Neutrophil (primary cell): ENCODE measurements around the gene GSTM4.
A peak's percentile ranks its signal among the peaks of the same experiment; 100 is the strongest.

Experiments used
- H3K27ac ChIP-seq: fragments of 200-600 bp; sonication (generic); 2 replicates; pipeline ENCODE4 v1.5.1; 2016; ENCODE audit warnings: mild to moderate bottlenecking, moderate library complexity
- H3K27me3 ChIP-seq: fragments of 200-600 bp; sonication (generic); 2 replicates; pipeline ENCODE4 v1.6.0; 2016; ENCODE audit warnings: mild to moderate bottlenecking
- H3K36me3 ChIP-seq: fragments of 200-600 bp; sonication (generic); 2 replicates; pipeline ENCODE4 v1.5.1; 2017
- H3K4me1 ChIP-seq, 2 experiments: fragments of 200-600 bp in 1 of 2; sonication (generic) in 1 of 2; 1 replicate in 1 of 2; 2 replicates in 1 of 2; pipeline versions ENCODE4 v1.5.1 to v1.6.1; 2013 to 2016; ENCODE audit warnings: low read depth in 1 of 2, low read length in 1 of 2, mild to moderate bottlenecking in 1 of 2, moderate library complexity in 1 of 2; ENCODE audit not compliant: control insufficient read depth in 1 of 2, insufficient read depth in 1 of 2
- H3K4me3 ChIP-seq, 2 experiments: fragments of 200-600 bp in 1 of 2; sonication (generic) in 1 of 2; 1 replicate in 1 of 2; 2 replicates in 1 of 2; pipeline ENCODE4 v1.5.1; 2013 to 2016; ENCODE audit warnings: low read depth in 1 of 2, low read length in 1 of 2, mild to moderate bottlenecking in 1 of 2, moderate library complexity in 1 of 2
- H3K9me3 ChIP-seq: fragments of 200-600 bp; sonication (generic); 2 replicates; pipeline ENCODE4 v1.5.1; 2016
- CTCF ChIP-seq: fragments of 200-600 bp; sonication (generic); IDR thresholded peaks from 2 replicates; pipeline ENCODE4 v1.5.1; 2016; ENCODE audit warnings: antibody characterized with exemption

The GSTM4 gene

GRCh38 chr1:109620401-109620791 lies 35.5 kb upstream of the GSTM4 start:
- Histone ChIP-seq H3K9me3 (no peaks in the 10 kb centered on the region), H3K36me3 (peaks cover 8% of the 10 kb centered on the region), H3K27me3 (no peaks in the 10 kb centered on the region), H3K27ac (peak overlapping the region; percentile 97), H3K4me3 (peak overlapping the region; percentile 92 to 98), H3K4me1 (peaks cover 80 to 83% of the 10 kb centered on the region in 2 experiments)
- TF ChIP-seq CTCF: no peak

GRCh38 chr1:109620841-109621286 lies 35.0 kb upstream of the GSTM4 start:
- TF ChIP-seq CTCF: peak; percentile 48
- H3K27me3 ChIP-seq: no peaks in the 10 kb centered on the region
- H3K36me3 ChIP-seq: peaks cover 13% of the 10 kb centered on the region
- peak overlapping the region; percentile 97 for H3K27ac ChIP-seq
- H3K4me1 ChIP-seq: peaks cover 75 to 78% of the 10 kb centered on the region in 2 experiments
- peak overlapping the region; percentile 92 to 98 for H3K4me3 ChIP-seq
- H3K9me3 ChIP-seq: no peaks in the 10 kb centered on the region

GRCh38 chr1:109621379-109622136 lies 34.3 kb upstream of the GSTM4 start:
- Histone ChIP-seq H3K9me3 (no peaks in the 10 kb centered on the region), H3K4me1 (peaks cover 68 to 71% of the 10 kb centered on the region in 2 experiments), H3K36me3 (peaks cover 20% of the 10 kb centered on the region), H3K27me3 (no peaks in the 10 kb centered on the region), H3K4me3 (peak overlapping the region; percentile 92 to 98), H3K27ac (peak overlapping the region; percentile 97)
- TF ChIP-seq CTCF: no peak

GRCh38 chr1:109622137-109622892 lies 33.6 kb upstream of the GSTM4 start:
- H3K4me1 ChIP-seq: peaks cover 61 to 63% of the 10 kb centered on the region in 2 experiments
- no peaks in the 10 kb centered on the region for H3K27me3 ChIP-seq
- H3K9me3 ChIP-seq: no peaks in the 10 kb centered on the region
- TF ChIP-seq CTCF: no peak
- peaks cover 28% of the 10 kb centered on the region for H3K36me3 ChIP-seq
- H3K4me3 ChIP-seq: peak overlapping the region; percentile 92 to 98
- peak overlapping the region; percentile 97 for H3K27ac ChIP-seq

GRCh38 chr1:109622895-109623294 lies 33.0 kb upstream of the GSTM4 start:
- H3K36me3 ChIP-seq: peaks cover 33% of the 10 kb centered on the region
- H3K9me3 ChIP-seq: no peaks in the 10 kb centered on the region
- peak overlapping the region; percentile 92 to 98 for H3K4me3 ChIP-seq
- peaks cover 55 to 58% of the 10 kb centered on the region in 2 experiments for H3K4me1 ChIP-seq
- peak overlapping the region; percentile 97 for H3K27ac ChIP-seq
- no peak for TF ChIP-seq CTCF
- H3K27me3 ChIP-seq: no peaks in the 10 kb centered on the region
